ENCODE results near the gene DMRT3.

DMRT3 gene, protein sequence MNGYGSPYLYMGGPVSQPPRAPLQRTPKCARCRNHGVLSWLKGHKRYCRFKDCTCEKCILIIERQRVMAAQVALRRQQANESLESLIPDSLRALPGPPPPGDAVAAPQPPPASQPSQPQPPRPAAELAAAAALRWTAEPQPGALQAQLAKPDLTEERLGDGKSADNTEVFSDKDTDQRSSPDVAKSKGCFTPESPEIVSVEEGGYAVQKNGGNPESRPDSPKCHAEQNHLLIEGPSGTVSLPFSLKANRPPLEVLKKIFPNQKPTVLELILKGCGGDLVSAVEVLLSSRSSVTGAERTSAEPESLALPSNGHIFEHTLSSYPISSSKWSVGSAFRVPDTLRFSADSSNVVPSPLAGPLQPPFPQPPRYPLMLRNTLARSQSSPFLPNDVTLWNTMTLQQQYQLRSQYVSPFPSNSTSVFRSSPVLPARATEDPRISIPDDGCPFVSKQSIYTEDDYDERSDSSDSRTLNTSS

DNA sequence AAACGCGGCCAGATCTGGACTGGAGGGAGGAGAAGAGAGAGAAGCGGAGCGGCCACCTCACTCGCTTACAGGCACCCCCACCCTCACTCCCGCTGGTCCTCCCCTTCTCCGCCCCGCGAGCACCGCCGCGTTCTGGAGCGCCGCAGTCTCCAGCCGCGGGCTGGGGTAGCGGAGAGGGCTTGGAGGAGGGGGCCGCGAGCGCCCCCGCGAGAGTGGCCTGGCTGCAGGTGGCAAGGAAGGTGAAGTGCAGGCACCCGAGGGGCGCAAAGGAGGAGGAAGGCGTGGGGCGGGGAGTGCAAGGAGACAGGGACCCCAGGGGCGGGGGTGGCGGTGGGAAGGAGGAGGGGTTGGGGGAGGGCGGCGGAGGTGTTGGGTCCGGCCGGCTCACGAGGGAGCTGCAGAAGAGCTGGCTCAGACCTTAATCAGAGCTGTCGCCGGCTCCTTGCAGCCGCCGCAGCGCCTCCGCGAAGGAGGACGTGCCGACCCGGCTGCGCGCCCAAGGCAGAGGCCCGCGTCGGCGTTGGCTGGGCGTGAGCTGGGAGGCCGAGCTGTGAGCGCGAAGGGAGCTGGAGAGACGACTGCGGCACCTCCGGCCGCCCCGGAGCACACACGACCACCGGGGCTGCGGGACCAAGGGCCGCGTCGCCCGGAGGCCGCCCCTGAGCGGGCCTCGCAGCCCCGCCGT lies at the start of gene DMRT3:
Gene DMRT3, plus strand, starts transcription at position 398 of the 685 bp plus-strand sequence. CDS start 347 bp downstream, outside the sequence.
- peak; percentile 52 for DNase-seq

DNA sequence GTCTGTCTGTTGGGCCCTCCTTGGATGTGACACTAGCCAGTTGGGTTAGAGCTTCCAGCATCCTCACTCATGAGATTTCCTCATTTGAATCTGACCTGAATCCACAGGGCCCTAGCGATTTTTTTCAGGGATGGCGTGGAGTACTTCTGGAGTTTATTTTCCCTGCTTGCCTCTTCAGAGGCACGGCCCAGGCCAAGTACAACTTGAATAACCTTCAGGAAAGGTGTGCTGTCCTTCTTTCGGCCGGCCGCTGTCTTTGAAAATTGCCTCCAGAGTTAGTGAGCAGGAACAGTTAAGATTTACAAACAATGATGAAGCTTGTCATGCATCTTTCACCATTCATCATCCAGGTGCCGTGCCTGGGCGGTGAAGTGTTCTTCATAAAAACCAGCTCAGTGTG lies 49.5 kb upstream of the DMRT3 start:
- DNase-seq, result no peak

DNA sequence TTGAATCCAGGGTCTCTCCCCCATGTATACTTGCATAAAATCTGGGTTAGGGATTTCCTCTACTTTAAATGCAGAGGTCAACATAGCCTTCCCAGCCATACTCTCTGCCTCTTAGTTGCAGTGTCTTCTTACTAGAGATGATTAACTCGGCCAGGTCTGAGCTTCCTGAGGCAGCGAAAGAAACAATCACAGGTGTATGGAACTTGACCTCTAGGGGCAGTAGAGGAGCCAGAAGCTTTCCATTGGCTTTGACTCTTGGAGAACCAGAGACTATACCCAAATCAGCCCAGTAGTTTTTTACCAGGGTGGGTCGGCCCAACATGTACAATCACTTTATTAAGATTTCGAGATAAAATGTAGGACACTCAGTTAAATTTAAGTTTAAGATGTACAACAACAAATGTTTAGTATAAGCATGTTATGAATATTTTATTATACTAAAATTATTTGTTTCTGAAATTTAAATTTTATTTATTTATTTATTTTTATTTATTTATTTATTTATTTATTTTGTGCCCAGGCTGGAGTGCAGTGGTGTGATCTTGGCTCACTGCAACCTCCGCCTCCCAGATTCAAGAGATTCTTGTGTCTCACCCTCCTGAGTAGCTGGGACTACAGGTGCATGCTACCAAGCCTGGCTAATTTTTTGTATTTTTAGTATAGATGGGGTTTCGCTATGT lies 48.0 kb upstream of the DMRT3 start:
- no peak for DNase-seq

DNA sequence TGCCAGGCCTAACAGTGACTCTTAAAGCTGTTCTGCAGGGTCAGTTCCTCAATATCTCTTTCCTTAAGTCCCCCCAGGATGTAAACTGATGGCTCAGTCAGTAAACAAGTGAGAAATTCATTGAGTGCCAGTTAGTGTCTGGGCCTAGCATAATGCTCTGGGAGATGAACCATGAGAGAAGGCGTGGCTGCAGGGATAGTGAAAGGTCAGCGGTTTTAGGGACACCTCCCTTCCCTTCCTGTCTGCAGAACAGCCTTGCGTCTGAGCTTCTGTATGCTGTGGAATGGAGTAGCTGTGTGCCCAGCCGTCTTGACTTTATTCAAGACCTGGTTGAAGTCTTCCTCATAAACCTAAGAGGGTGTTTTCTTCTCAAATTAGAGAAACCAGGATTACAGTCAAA lies 46.7 kb upstream of the DMRT3 start:
- DNase-seq, result no peak

DNA sequence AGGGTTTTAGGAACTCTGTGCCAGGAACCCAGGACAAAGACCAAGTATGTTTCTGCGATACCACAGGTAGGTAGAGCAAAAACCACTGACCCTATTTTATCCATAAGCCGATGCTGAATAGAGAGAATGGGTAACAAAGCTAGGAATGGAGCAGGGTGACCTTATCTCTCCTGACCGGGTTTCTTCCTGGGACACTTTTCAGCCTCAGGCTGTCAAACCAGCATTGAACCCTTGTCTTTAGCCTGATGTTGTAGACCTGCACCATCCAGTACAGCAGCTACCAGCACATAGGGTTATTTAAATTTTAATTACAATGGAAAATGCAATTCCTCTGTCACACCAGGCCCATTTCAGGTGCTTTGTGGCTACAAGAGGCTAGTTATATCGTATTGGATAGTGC lies 43.1 kb upstream of the DMRT3 start:
- no peak for DNase-seq

DNA sequence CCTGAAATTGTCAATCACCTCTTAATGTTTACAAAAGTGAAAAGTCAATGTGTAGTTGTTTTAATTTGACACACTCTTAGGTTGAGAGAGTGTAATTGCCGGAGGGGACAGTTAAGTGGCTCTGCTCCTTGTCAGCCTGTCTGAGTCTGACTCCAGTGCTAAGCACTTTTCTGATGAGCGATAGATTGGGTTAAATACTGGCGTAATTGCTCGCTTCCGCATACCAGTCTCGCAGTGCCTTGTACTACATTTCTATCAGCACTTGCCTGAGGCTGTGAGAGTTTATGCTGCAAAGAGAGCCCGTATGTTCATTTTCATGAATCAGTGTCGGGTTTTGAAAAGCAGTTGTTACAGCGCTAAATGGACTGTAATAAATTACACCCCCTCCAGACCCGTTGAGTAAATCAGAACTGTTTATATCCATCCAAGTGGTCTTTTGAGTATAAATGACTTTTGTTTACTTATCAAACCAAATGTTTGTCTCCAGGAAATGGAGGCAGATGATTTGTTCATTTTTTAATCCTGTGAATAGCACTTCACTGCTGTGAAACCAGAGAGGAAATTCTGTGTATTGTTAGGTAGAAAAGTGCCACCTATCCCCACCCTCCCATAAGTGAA lies 41.0 kb upstream of the DMRT3 start:
- peak; percentile 22 for DNase-seq

DNA sequence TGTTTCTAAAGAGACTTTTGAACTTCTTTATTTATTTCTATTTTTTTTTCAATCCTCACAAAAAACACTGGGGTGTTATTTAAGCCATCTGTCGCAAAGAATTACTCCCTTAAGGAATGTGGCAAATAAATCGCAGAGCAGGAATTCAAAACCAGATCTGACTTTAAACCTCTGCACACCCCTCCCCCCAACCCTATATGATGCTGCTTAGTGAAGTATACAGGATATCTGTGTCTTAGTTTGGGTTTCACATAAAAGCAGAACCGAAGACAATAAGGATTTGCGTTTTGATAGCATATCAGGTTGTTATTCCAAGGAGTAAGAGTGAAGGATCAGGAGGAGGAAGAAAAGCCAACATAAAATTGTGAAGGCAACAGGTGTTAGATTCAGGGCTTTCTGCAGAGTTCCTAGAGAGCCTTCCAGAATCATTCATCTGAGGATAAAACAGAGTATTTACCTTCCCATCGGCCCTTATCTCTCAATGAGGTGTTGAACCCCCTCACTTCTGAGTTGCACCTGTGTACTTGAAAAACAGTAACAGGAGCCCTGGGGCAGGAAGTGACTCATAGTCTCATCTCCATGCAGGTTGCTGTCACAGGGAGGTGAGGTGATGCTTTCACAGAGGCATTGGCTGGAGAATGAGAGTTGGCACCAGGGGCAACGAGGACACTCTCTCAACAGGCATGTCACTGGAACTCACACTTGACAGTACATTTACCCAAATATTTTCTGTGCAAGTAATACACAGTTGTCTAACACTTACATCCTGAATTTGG lies 33.5 kb upstream of the DMRT3 start:
- DNase-seq, result no peak

DNA sequence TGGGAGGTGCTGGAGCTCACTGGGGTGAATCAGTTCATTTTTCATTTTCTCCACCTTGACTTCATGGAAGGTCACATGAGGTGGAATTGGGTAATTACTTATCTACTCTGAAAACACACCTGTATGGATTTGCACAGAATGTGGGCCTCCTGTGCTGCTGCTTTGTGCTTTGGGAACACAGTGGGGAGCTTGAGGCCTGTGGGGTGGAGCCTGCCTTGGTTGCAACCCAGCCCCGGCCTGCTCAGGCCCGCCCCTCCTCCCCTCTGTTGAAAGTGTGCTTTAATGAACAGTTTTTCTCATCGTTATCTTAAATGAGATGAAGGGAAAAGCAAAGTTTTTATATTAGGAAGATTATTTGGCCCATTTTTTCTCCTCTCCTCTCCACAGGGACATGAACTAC lies 28.5 kb upstream of the DMRT3 start:
- no peak for DNase-seq

DNA sequence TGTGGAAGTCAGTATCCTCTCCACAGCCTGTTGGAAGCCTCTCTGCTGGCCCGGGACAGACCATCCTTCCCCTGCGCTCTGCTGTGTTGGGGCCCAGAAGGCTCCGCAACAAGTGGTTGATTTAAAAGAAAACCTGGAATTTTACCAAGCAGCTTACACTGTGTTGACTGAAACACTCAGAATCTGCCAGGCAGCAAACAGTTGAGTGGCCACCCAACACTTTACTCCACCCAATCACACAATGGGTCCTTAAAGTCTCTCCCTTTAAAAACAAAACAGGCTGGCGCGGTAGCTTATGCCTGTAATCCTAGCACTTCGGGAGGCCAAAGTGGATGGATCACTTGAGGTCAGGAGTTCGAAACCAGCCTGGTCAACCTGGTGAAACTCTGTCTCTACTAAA lies 28.0 kb upstream of the DMRT3 start:
- DNase-seq, result no peak

DNA sequence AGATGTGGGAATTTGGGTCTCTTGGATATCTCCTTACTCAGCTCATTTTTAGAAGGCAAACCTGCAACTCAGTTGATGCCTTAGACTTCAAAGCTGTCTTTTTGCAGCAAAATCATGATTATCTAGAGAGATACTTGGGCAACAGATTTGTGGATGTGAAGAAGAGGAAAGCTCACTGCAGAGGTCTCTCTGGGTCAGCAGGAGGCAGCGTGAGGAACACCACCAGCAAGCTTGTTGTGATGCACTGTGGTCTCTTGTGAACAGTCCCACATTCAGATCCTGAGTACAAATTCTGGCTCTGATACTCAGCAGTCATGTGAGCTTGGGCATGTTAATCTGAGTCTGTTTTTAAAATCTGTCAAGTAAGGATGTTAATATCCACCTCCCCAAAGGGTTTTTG lies 26.3 kb upstream of the DMRT3 start:
- DNase-seq, result no peak

DNA sequence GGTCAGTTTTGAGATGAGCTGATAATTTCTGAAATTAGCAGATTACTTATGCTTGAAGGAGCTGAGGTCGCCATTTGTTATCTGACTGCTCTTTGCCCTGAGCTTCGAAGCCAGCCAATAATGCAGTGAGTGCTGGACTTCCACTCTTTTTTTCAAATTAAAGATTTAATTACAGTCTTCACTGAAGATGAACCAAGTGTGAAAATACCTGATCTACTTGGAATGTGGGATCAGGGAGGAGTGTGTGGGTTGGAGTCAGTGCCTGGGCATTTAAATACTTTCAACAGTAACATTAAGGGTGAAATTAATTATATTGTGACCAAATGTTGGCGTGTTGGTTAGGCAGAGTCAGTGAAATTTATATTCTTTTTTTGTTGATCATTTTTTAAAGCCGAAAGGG lies 23.9 kb upstream of the DMRT3 start:
- no peak for DNase-seq

DNA sequence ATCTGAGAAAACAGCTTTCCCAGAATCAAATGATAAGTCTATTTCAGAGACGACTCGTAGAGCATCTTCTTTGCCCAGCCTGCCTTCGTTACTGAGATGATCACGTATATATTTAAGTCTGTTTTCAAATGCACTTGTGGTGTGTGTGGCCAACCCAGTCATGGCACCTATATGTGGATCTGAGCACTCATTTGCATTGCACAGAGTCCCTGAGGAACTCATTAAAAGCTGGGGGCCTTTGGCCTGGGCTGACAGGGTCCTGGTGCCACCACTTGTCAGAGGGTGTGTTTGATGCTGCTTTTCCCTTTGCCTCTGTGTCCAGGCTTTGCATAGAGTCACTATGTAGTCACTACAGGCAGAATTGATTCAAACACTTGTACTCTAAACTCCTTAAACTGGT lies 17.4 kb upstream of the DMRT3 start:
- DNase-seq, result no peak

DNA sequence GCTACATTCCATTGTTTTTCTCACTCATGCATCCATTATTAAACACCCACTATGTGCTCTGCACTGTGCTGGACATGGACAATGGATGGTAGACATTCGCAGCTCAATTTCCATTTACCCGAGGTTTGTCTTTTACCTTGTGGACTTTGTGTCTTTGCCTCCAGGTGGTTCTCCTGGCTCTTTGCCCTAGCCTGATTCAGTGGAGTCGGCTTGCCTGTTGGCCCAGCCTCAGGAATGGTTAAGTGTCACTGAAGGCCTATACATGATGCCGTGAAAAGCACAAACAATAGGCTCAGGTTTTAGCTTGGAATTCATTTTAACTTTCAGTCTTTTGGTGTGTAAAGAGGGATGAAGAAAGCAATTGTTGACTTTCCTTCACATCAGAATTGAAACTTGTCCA lies 16.5 kb upstream of the DMRT3 start:
- no peak for DNase-seq

DNA sequence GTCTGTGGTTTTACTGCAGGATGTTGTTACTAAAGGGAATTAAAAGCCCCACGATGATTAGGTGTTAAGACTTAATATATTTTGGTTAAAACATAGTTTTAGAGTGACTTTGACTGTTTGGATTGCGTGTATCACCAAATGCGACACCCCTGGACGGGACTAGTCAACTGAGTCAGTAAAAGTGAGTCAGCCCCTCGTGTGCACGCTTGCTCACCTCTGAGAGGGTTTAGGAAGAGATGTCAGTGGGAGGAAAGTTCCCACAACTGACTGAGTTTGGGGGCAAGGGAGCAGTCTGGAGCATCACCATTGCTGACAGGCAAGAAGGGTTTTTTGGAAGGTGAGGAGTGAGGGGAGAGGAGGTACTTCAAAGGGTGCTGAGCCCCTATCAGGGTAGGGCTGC lies 14.4 kb upstream of the DMRT3 start:
- no peak for DNase-seq

DNA sequence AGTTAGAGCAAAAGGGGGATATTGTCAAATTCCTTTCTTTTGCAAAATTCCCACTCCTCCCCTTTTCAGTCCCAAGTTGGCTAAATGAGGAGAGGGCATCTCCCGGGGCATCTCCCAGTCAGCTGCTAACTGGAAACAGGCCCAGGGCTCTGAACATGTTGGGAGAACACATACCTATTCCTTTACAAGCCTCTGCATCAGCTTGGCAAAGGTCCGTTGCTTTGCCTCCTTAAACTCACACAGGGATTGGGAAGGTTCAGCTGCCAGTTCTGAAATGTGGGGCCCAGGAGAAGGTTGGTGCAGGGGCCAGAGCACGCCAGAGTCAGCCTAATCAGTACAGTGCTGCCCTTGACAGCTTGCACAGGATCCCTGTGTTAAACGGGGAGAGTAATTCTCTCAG lies 11.0 kb upstream of the DMRT3 start:
- DNase-seq, result no peak

DNA sequence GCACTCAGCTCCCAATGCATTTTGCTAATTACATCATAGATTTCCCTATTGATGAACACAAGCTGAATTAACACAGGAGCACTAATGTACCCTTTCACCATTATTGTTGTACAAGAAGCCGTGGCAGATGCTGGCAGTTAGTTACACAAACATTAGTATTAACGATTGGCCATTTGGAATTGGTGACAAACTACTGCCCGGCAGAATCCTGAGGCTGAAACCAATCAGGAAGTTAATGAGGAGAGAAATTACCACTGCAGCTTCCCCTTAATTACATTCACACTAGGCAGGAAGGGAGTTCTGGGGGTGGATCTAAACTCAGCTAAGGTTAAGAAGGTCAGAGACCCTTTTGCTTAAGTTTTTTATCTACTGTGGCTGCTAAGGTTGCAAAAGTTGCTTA lies 9.6 kb upstream of the DMRT3 start:
- DNase-seq, result no peak

DNA sequence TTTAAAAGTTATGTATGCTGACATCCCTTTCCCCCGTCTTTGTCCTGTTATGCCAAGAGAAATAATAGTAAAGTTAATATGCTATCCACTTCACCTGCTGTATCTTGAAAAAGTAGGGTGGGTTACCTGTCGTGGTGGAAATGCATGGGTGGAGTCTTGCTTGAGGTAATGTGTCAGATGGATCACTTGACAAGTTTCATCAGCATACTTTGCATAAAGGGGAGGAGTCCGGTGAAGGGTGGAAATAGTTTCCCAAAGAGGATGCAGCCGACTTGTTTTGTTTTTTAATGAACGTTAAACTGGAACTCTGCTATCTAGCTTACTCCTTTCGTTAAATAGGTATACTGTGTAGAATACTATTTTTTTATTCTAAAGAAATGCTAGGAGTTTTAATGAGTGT lies 9.0 kb upstream of the DMRT3 start:
- no peak for DNase-seq

DNA sequence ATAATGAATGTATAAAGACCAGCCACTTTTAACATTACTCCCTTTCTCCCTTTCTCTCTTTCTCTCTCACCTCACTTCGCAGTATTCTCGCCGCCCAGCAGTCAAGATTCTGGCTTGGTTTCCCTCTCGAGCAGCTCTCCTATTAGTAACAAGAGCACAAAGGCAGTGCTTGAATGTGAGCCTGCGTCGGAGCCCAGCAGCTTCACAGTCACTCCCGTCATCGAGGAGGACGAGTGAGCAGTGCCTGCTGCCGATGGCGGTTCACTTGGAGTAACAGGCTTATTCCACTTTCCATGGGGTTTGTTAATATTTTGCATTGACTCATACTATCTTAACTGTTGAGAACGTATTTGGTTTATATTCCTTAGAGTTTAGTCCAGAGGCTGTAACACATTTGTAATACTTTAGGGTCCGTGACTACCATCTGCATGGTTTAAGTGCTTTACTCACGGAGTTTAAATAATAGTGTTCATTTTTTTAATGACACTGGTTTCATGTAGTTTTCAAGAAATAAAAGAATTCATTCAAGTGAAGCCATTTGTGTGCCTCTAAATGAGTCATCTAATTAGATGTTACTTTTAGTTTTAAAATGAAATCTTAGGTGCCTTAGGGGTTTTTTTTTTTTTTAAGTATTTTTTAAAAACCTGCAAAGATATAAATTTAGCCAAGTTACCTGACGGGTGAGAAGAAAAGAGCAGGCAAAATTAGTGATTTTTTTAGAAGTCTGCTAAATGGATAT lies 8.4 kb upstream of the DMRT3 start:
- DNase-seq, result no peak

DNA sequence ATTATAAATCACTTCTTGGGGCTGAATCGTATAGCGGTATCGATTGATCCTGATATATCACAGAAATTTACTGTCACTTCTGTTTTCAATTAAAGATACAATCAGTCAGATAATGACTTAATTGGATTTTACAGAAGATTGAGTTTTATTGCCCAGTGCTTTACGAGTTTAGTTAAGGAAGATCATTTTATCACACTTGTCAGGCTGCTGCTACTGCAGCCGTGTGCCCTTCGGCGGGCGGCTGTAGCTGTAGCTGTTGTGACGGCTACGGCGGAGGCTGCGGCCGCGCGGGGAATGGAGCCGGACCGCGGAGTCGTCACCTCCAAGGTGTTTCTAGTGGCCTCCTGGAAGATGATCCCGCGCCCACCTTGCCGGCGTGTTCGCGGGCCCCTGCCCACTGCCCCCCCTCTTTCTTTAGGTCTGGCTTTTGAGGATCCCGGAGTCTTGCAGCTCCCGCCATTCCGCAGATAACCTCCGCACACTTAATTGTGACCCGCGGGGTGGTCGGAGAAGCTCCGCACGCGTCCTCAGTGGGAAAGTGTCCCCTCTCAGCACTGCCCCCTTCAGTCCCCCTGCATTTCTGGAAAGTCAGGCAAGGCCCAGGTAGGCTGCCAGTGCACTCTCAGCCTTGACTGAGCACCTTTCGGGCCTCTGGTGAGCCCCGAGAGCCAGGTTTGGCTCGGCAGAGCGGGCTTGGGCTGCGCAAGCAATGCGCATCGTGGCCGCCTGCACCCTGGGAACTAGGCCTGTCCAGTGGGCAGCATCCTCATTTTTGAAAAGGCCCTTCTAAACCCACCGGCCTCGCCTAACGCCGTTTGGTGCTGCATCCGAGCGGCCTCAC lies 6.9 kb upstream of the DMRT3 start:
- no peak for DNase-seq

DNA sequence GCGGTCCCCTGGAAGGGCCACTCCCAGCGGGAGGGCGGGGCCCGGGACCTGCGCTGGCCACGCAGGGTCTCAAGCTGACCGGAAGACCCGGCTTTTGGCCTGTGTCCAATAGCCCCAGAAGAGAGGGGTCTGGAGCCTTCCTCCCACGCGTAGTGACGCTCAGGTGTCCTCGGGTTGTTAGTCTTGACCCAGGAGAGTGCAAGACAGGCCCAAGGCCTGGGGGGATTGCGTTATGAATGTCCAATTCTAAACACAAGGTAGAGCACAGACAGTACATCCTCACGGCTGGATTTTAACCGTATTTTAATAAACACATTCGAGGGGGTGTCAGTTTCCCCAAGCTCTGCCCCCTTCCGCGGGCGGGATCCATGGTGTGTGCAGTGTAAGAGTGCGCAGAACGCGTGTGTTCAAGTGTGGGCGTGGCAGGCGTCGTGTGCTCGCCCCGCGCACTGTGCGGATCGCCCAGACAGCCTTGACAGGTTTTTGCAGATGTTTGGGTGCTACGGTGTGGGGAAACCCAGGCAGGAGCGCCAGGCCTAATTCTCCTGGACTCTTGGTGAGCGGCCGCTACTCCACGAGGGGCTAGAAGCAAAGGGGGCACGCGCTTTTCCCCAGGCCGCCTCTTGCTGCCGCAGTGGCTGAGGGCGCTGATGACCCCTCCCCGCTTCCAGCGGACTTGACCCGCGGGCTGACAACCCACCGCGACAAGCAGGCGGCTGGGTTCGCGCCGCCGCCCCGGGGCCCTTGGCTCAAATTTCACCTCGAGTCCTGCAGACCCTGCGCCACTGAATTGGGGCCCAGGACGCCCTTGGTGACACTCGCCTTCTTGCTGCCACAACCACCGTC lies 6.1 kb upstream of the DMRT3 start:
- no peak for DNase-seq
